Measurements from ENCODE around the gene CNMD.

CNMD gene

GRCh38 chr13:52783943-52784342 lies 44.3 kb upstream of the CNMD start:
- TF ChIP-seq CTCF (IDR thresholded peaks at IDR 0.05; ENCODE audit: insufficient read depth, low read length, missing control alignments) = no peak
- H3K4me3 ChIP-seq (ENCODE audit: low read depth, low read length) = no peak overlapping the region
- DNase-seq (ENCODE audit: low read depth, low spot score) = no peak
- CTCF ChIA-PET = no interaction called here
- POLR2A ChIA-PET = no interaction called here

- POLR2A ChIA-PET = no interaction called here
- H3K4me3 ChIP-seq (ENCODE audit: low read depth, low read length) = no peak overlapping the region
- CTCF ChIA-PET = no interaction called here
- TF ChIP-seq CTCF (IDR thresholded peaks at IDR 0.05; ENCODE audit: insufficient read depth, low read length, missing control alignments) = no peak
- no peak for DNase-seq (ENCODE audit: low read depth, low spot score)
Measured at GRCh38 chr13:52782471-52783448, 43.1 kb upstream of the CNMD start.

GRCh38 chr13:52780611-52781010 lies 41.0 kb upstream of the CNMD start:
- no peak overlapping the region for H3K4me3 ChIP-seq (ENCODE audit: low read depth, low read length)
- ChIA-PET POLR2A (no interaction called here), CTCF (no interaction called here)
- TF ChIP-seq CTCF (IDR thresholded peaks at IDR 0.05; ENCODE audit: insufficient read depth, low read length, missing control alignments) = no peak
- no peak for DNase-seq (ENCODE audit: low read depth, low spot score)

GRCh38 chr13:52780092-52780491 lies 40.5 kb upstream of the CNMD start:
- no peak overlapping the region for H3K4me3 ChIP-seq (ENCODE audit: low read depth, low read length)
- no peak for DNase-seq (ENCODE audit: low read depth, low spot score)
- ChIA-PET CTCF (no interaction called here), POLR2A (no interaction called here)
- no peak for TF ChIP-seq CTCF (IDR thresholded peaks at IDR 0.05; ENCODE audit: insufficient read depth, low read length, missing control alignments)

- ChIA-PET POLR2A (no interaction called here), CTCF (no interaction called here)
- no peak for DNase-seq (ENCODE audit: low read depth, low spot score)
- TF ChIP-seq CTCF (IDR thresholded peaks at IDR 0.05; ENCODE audit: insufficient read depth, low read length, missing control alignments) = no peak
- H3K4me3 ChIP-seq (ENCODE audit: low read depth, low read length) = no peak overlapping the region
Measured at GRCh38 chr13:52779103-52779502, 39.5 kb upstream of the CNMD start.

- TF ChIP-seq CTCF (IDR thresholded peaks at IDR 0.05; ENCODE audit: insufficient read depth, low read length, missing control alignments) = no peak
- no peak for DNase-seq (ENCODE audit: low read depth, low spot score)
- CTCF ChIA-PET = no interaction called here
- POLR2A ChIA-PET = no interaction called here
- H3K4me3 ChIP-seq (ENCODE audit: low read depth, low read length) = no peak overlapping the region
Measured at GRCh38 chr13:52776726-52777125, 37.1 kb upstream of the CNMD start.

Measured in AG04449 (cell line).